LNCaP clone FGC (cell line): Measurements from ENCODE around the gene COG6.

Experiments
- DNase-seq: peaks from one replicate; pipeline ENCODE4 v3.0.0-alpha.2; 2011; ENCODE audit warnings: low read depth
- H3K4me3 ChIP-seq: 2 replicates; pipeline ENCODE4 v1.5.1; 2011; ENCODE audit warnings: mild to moderate bottlenecking, low read depth, low read length, control low read depth
- CTCF ChIP-seq: IDR thresholded peaks from 2 replicates; pipeline ENCODE4 v1.5.1; 2012; ENCODE audit warnings: mild to moderate bottlenecking; ENCODE audit not compliant: control insufficient read depth, insufficient read depth; ENCODE audit errors: extremely low read depth

The COG6 gene

GRCh38 chr13:39777021-39777420, 121.6 kb downstream of the COG6 start:
- no peak for DNase-seq
- no peak overlapping the region for H3K4me3 ChIP-seq
- no peak for TF ChIP-seq CTCF

DNA sequence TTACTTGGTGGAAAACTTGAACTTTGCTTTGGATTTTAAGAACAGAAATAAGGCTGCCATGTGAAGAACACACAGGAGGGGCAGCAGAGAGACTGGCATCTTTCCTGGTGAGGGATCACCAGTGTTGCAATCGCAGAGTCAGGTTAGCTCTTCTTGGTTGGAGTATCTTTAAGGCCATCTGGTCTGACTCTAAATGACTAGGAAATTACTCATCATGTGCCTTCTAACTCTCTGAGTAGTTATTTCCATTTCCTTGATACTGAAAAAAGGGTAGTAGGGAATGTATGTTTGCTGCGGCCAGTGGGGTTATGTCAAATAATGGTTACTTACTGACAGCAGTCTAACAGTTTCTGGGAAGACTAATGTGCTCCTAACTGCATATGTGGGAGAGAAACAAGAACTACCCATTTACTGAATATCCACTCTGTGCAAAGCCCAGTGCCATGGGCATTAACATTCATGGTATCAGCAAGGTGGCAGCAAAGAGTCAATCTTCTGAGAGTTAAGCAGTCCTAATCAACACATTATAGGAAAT, 122.1 kb downstream of the COG6 start:
- DNase-seq: no peak
- H3K4me3 ChIP-seq: no peak overlapping the region
- TF ChIP-seq CTCF: peak; percentile 55

GRCh38 chr13:39779337-39780265, 124.1 kb downstream of the COG6 start:
- DNase-seq: no peak

DNA sequence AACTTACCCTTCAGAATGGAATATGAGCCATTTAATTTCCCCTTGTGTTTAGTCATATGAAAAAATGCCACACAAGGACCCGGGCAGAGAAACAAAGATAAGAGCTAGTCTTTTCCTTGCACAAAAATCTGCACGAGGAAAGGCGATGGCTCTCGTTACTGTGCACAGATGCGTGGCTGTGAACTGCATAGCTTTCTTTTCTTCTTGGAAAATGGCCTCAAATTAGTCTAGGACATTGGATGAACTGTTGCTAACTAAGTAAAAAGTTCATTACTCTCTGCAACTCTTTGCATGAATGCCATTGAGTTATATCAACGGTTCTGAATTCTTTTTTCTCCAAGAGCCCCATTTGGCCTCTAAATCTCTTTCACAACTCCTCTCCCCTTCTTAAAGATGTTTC, 125.2 kb downstream of the COG6 start:
- no peak for DNase-seq
- no peak for TF ChIP-seq CTCF
- H3K4me3 ChIP-seq: no peak overlapping the region

More at GRCh38 chr13:39779337-39780265, 124.1 kb downstream of the COG6 start:
- H3K4me3 ChIP-seq: no peak overlapping the region
- TF ChIP-seq CTCF: no peak

- no peak for DNase-seq
- no peak for TF ChIP-seq CTCF
- no peak overlapping the region for H3K4me3 ChIP-seq
These were observed 125.9 kb downstream of the COG6 start for GRCh38 chr13:39781381-39781780.

- no peak for DNase-seq
- peak; percentile 31; the same call in 1 of the 2 replicates for TF ChIP-seq CTCF
- H3K4me3 ChIP-seq: no peak overlapping the region
These were observed 127.6 kb downstream of the COG6 start for GRCh38 chr13:39783051-39783450.
